K562 (cell line): Measurements from ENCODE around the gene C1orf56. TPM values are rescaled to one million over a fixed set of nuclear protein-coding genes. Genes with fewer than 3 reads are reported as not detected.

Experiments
- ATAC-seq: fragments of 200-7000 bp; cut with Tn5 transposase; 3 replicates; pipeline ENCODE4 v1.9.1; 2020; ENCODE audit warnings: moderate library complexity
- BruUV-seq: library from RNA; stranded (reverse); fragments of 400-500 nt; replicated peaks from 2 replicates; lab custom pipeline; 2021; lab: Mats Ljungman, UMichigan
- CTCF ChIA-PET: fragments of 300-600 bp; formaldehyde crosslinking; extraction: SDS; loops from one replicate; lab custom pipeline; 2021; ENCODE audit warnings: low intra/inter-chr PET ratio; lab: Yijun Ruan, JAX
- POLR2A ChIA-PET: fragments of 300-600, 350-650 bp; sonication (Branson Sonifier 250); formaldehyde crosslinking; extraction: SDS; loops from one replicate; lab custom pipeline; 2021; ENCODE audit warnings: antibody characterized with exemption, inconsistent platforms; lab: Yijun Ruan, JAX
- DNase-seq, 4 experiments: peaks; one replicate each; pipeline versions ENCODE4 v3.0.0 to v3.0.0-alpha.2; 2011 to 2018; ENCODE audit warnings: low spot score in 3 of 4, mixed read lengths in 3 of 4; ENCODE audit errors: extremely low read depth in 1 of 4
- FAIRE-seq: peaks from 2 replicates; lab custom pipeline; 2011; peaks lifted over from hg19 to GRCh38; lab: Jason Lieb, UNC
- H2AFZ ChIP-seq: 2 replicates; pipeline ENCODE4 v1.6.0; 2011; ENCODE audit warnings: low read depth, low read length, control low read depth, inconsistent platforms
- H3K27ac ChIP-seq: fragments of 200-600 bp; 3 replicates; pipeline ENCODE4 v1.8.0; 2011; ENCODE audit warnings: low read depth, mild to moderate bottlenecking, control low read depth, inconsistent platforms, low read length, moderate library complexity, mixed read lengths; ENCODE audit errors: extremely low read depth
- H3K27me3 ChIP-seq, 2 experiments: fragments of 300-600 bp in 1 of 2; 2 replicates in 1 of 2; 3 replicates in 1 of 2; pipeline versions ENCODE4 v1.6.0 to v1.8.0; 2011; ENCODE audit warnings: inconsistent platforms in 2 of 2, low read length in 2 of 2, mild to moderate bottlenecking in 1 of 2, mixed read lengths in 1 of 2, moderate library complexity in 1 of 2; ENCODE audit not compliant: control insufficient read depth in 2 of 2, insufficient read depth in 2 of 2
- H3K36me3 ChIP-seq: fragments of 300-600 bp; 3 replicates; pipeline ENCODE4 v1.8.0; 2011; ENCODE audit warnings: mild to moderate bottlenecking, low read length, inconsistent platforms; ENCODE audit not compliant: control insufficient read depth, insufficient read depth
- H3K4me1 ChIP-seq, 2 experiments: fragments of 200-600 bp in 1 of 2; replicated peaks in 1 of 2; 2 replicates in 1 of 2; 3 replicates in 1 of 2; pipeline versions ENCODE4 v1.5.1 to v1.8.0; 2011; ENCODE audit warnings: inconsistent platforms in 2 of 2, low read length in 2 of 2, mild to moderate bottlenecking in 1 of 2, mixed read lengths in 1 of 2, moderate library complexity in 1 of 2; ENCODE audit not compliant: control insufficient read depth in 2 of 2, insufficient read depth in 2 of 2
- H3K4me2 ChIP-seq: 2 replicates; pipeline ENCODE4 v1.6.1; 2011; ENCODE audit warnings: low read length, control low read depth, inconsistent platforms, mixed read lengths; ENCODE audit not compliant: insufficient read depth
- H3K4me3 ChIP-seq: fragments of 200-600 bp; sonication (generic), shearing (Covaris generic); 2 replicates; pipeline ENCODE4 v1.5.1; 2016; ENCODE audit warnings: control low read depth, inconsistent platforms
- H3K79me2 ChIP-seq: fragments of 200-600 bp; 3 replicates; pipeline ENCODE4 v1.8.0; 2011; ENCODE audit warnings: low read length, inconsistent platforms; ENCODE audit not compliant: control insufficient read depth, insufficient read depth
- H3K9ac ChIP-seq, 2 experiments: 2 replicates each; pipeline versions ENCODE4 v1.6.0 to v1.6.1; 2011; ENCODE audit warnings: low read depth in 2 of 2, low read length in 2 of 2, control low read depth in 1 of 2, inconsistent platforms in 1 of 2, mild to moderate bottlenecking in 1 of 2, mixed read lengths in 1 of 2; ENCODE audit not compliant: insufficient read depth in 1 of 2
- H3K9me1 ChIP-seq: one replicate; pipeline ENCODE4 v1.6.0; 2011; ENCODE audit warnings: inconsistent platforms, mild to moderate bottlenecking, low read length, moderate library complexity; ENCODE audit not compliant: control insufficient read depth, insufficient read depth
- H3K9me3 ChIP-seq: replicated peaks from 2 replicates; pipeline ENCODE4 v1.5.1; 2011; ENCODE audit warnings: low read depth, low read length, inconsistent platforms; ENCODE audit not compliant: control insufficient read depth, insufficient read depth
- H4K20me1 ChIP-seq: replicated peaks from 2 replicates; pipeline ENCODE4 v1.6.1; 2011; ENCODE audit warnings: low read length, inconsistent platforms, mixed read lengths; ENCODE audit not compliant: control insufficient read depth, insufficient read depth
- ARID3B ChIP-seq: fragments of 250-450 bp; sonication (Bioruptor Pico); IDR thresholded peaks from 2 replicates; pipeline ENCODE4 v1.4.0; 2020; ENCODE audit warnings: borderline replicate concordance
- BACH1 ChIP-seq: fragments of 200-800 bp; sonication (Bioruptor generic); IDR thresholded peaks from 2 replicates; pipeline ENCODE4 v1.6.1; 2016; ENCODE audit warnings: missing genetic modification characterization, missing compliant biosample characterization
- C11orf30 ChIP-seq: fragments of 450-650 bp; IDR thresholded peaks from 2 replicates; pipeline ENCODE4 v1.6.1; 2016; ENCODE audit warnings: low read depth, mild to moderate bottlenecking
- CBX3 ChIP-seq, 2 experiments: IDR thresholded peaks; 1 replicate in 1 of 2; 2 replicates in 1 of 2; pipeline ENCODE4 v1.6.1; 2012; ENCODE audit warnings: inconsistent platforms in 2 of 2, low read length in 2 of 2, borderline replicate concordance in 1 of 2, control low read depth in 1 of 2
- CXXC5 ChIP-seq: fragments of 250-450 bp; sonication (Bioruptor Pico); IDR thresholded peaks from 2 replicates; pipeline ENCODE4 v1.8.0; 2022; ENCODE audit warnings: inconsistent platforms, mild to moderate bottlenecking, moderate library complexity
- DACH1 ChIP-seq: fragments of 450-650 bp; IDR thresholded peaks from 2 replicates; pipeline ENCODE4 v1.6.1; 2018; ENCODE audit not compliant: partially characterized antibody
- FOXJ3 ChIP-seq: sonication (generic); formaldehyde crosslinking; IDR thresholded peaks from 2 replicates; pipeline ENCODE4 v1.4.0; 2020; ENCODE audit warnings: mild to moderate bottlenecking, missing genetic modification reagents
- GTF2E2 ChIP-seq: fragments of 200-800 bp; sonication (Bioruptor generic); IDR thresholded peaks from 2 replicates; pipeline ENCODE4 v1.6.1; 2016; ENCODE audit warnings: missing genetic modification characterization, missing compliant biosample characterization
- NR2F6 ChIP-seq: fragments of 450-650 bp; formaldehyde crosslinking; IDR thresholded peaks from 2 replicates; pipeline ENCODE4 v1.4.0; 2020; ENCODE audit warnings: mild to moderate bottlenecking
- PCBP2 ChIP-seq: fragments of 200-400 bp; formaldehyde crosslinking; IDR thresholded peaks from 2 replicates; pipeline ENCODE4 v1.6.1; 2018; ENCODE audit warnings: low read length, low read depth, mild to moderate bottlenecking, moderate library complexity; ENCODE audit not compliant: poor library complexity, severe bottlenecking
- PHF21A ChIP-seq: fragments of 450-650 bp; IDR thresholded peaks from 2 replicates; pipeline ENCODE4 v1.6.1; 2017; ENCODE audit warnings: low read depth, borderline replicate concordance
- SMAD4 ChIP-seq: fragments of 250-450 bp; sonication (Bioruptor Pico); conservative IDR thresholded peaks from 2 replicates; pipeline ENCODE4 v1.8.0; 2021; ENCODE audit warnings: inconsistent platforms, mild to moderate bottlenecking, moderate library complexity
- TRIM25 ChIP-seq: fragments of 450-650 bp; IDR thresholded peaks from 2 replicates; pipeline ENCODE4 v1.7.0; 2016; ENCODE audit warnings: borderline replicate concordance
- XRCC4 ChIP-seq: IDR thresholded peaks from one replicate; pipeline ENCODE4 v1.6.1; 2011; ENCODE audit not compliant: insufficient read depth, insufficient read length; ENCODE audit errors: extremely low read depth
- ZNF347 ChIP-seq: fragments of 450-650 bp; formaldehyde crosslinking; IDR thresholded peaks from 2 replicates; pipeline ENCODE4 v1.4.0; 2020; ENCODE audit warnings: low read depth, mild to moderate bottlenecking, moderate library complexity
- ZNF384 ChIP-seq: IDR thresholded peaks from 2 replicates; pipeline ENCODE4 v1.6.1; 2012; ENCODE audit warnings: low read depth, low read length, improper control_type of control experiment
- WGBS: fragments of 100-300 bp; shearing (Covaris generic); methylation state at CpG from one replicate; pipeline ENCODE4 v1.1.6; 2016; ENCODE audit warnings: low coverage, mixed read lengths; ENCODE audit not compliant: insufficient coverage; ENCODE audit errors: missing lambda C conversion rate; 5-methylcytosine and 5-hydroxymethylcytosine counted together
- in situ Hi-C: fragments of 300-500 bp; cut with MboI; formaldehyde crosslinking; loops from 4 replicates; pipeline ENCODE4 v1.15.0; 2018; ENCODE audit warnings: inconsistent platforms, mixed read lengths
- intact Hi-C: fragments of 100-400 bp; cut with micrococcal nuclease; formaldehyde crosslinking; loops from 2 replicates; pipeline ENCODE4 v1.14.2; 2022
- polyA plus RNA-seq, 8 experiments: library from polyadenylated mRNA; depleted of rRNA in 4 of 8; stranded (reverse) in 5 of 8; unstranded in 3 of 8; fragments of >200 nt; fragmentation: Nextera tagmentation in 2 of 8; fragmentation: Illumina TruSeq in 1 of 8; extraction: Ambion mirVana in 2 of 8; extraction: Trizol in 1 of 8; gene quantifications; 2 replicates each; pipeline versions ENCODE4 v1.2.1 to v1.2.3, GENCODE V29; 2011 to 2014; ENCODE audit warnings: inconsistent platforms in 1 of 8, missing spikeins in 1 of 8
- total RNA-seq, 7 experiments: library from RNA; depleted of rRNA in 6 of 7; stranded (reverse); fragments of >200 nt in 6 of 7; fragmentation: Illumina TruSeq in 2 of 7; extraction: Trizol in 2 of 7; gene quantifications; 2 replicates each; pipeline versions ENCODE4 v1.2.1 to v1.2.3, GENCODE V29; 2011 to 2021; ENCODE audit warnings: low replicate concordance in 1 of 7

The C1orf56 gene
- total and polyA plus RNA-seq, 9 of the 15 experiments (the other 6 are each of a cell fraction or from before 2014, with no cell fraction given), result 0.18 to 15.7 (median 1.1) TPM

GRCh38 chr1:151008244-151009205 lies 39.0 kb upstream of the C1orf56 start, which contains the start of gene PRUNE1:
TSS of gene PRUNE1 (plus strand) at chr1:151008449. CDS start at chr1:151008633, 184 bp downstream.
- peaks cover 13% of the 10 kb centered on the region; the same call in 2 of the 3 replicates for H3K36me3 ChIP-seq
- under 1% methylated on average over 64 of the region's 69 CpGs for WGBS
- peak within 1 kb of the TSS; percentile 88 to 95 for H3K9ac ChIP-seq
- peaks cover 49% of the 10 kb centered on the region for H3K79me2 ChIP-seq
- peak within 1 kb of the TSS; percentile 100 for H3K4me2 ChIP-seq
- H3K27ac ChIP-seq, result peak within 1 kb of the TSS; percentile 92
- intact Hi-C loops, result loop anchor here (5.0 kb wide), 2 partner anchors 49 to 64 kb away; partner anchors contain the start of genes CDC42SE1 and GABPB2
- CTCF ChIA-PET, result no interaction called here
- peak within 1 kb of the TSS; percentile 87 for H3K4me3 ChIP-seq
- H3K4me1 ChIP-seq, result peaks cover 39 to 47% of the 10 kb centered on the region in 2 experiments
- DNase-seq, result peak; percentile 97 to 98 (median 98)
- peak; percentile 82 for ATAC-seq
- H3K9me3 ChIP-seq, result no peaks in the 10 kb centered on the region
- H4K20me1 ChIP-seq, result no peaks in the 10 kb centered on the region
- H3K9me1 ChIP-seq, result no peaks in the 10 kb centered on the region
- in situ Hi-C loops, result no loop called here
- H2AFZ ChIP-seq, result peak within 1 kb of the TSS; percentile 96
- peak; percentile 83 for FAIRE-seq
- BruUV-seq, result TSS peak; percentile 51
- H3K27me3 ChIP-seq, result no peaks in the 10 kb centered on the region
- POLR2A ChIA-PET, result interaction anchor here (0.5 kb wide), 1 partner anchor 753 kb away, joined by 3 read pairs; no protein-coding TSS in a partner anchor
- no peak; the same call in 1 of the 2 replicates for TF ChIP-seq PHF21A
- no peak; the same call in none of the 2 replicates for TF ChIP-seq SMAD4 (CRISPR knock-in tag)
- TF ChIP-seq ZNF384, result no peak
- no peak for TF ChIP-seq FOXJ3 (CRISPR knock-in tag)
- TF ChIP-seq BACH1, result no peak
- no peak for TF ChIP-seq C11orf30
- no peak for TF ChIP-seq DACH1
- TF ChIP-seq TRIM25, result 0 out of 2 replicates have a peak, but pooled peaks have one; percentile 77
- TF ChIP-seq ARID3B (CRISPR knock-in tag), result no peak
- peak in 1 of 2 experiments; percentile 18; a peak in 1 of 3 replicates for TF ChIP-seq CBX3 (IDR thresholded peaks at IDR 0.05; ENCODE audit: borderline replicate concordance in 1 of 2, low read length in 2 of 2)
- no peak for TF ChIP-seq XRCC4
- no peak for TF ChIP-seq ZNF347 (CRISPR knock-in tag)
- peak; percentile 88 for TF ChIP-seq CXXC5 (CRISPR knock-in tag)
- no peak for TF ChIP-seq PCBP2
- no peak for TF ChIP-seq NR2F6 (CRISPR knock-in tag)
- no peak for TF ChIP-seq GTF2E2
